HCT116 (cell line): Measurements from ENCODE around the gene KCNK3.

Experiments used
- CTCF ChIP-seq, 3 experiments: fragments of 200-600 bp in 1 of 3; sonication (generic) in 1 of 3; IDR thresholded peaks in 2 of 3; conservative IDR thresholded peaks in 1 of 3; 2 replicates each; pipeline ENCODE4 v1.5.1; 2012 to 2017; ENCODE audit warnings: low read depth in 2 of 3, low read length in 2 of 3, antibody characterized with exemption in 1 of 3, borderline replicate concordance in 1 of 3, control low read depth in 1 of 3, mild to moderate bottlenecking in 1 of 3, mixed read lengths in 1 of 3, mixed run types in 1 of 3, moderate library complexity in 1 of 3; ENCODE audit not compliant: insufficient read depth in 1 of 3
- EGR1 ChIP-seq: IDR thresholded peaks from 2 replicates; pipeline ENCODE4 v1.6.1; 2012; ENCODE audit warnings: low read depth
- POLR2AphosphoS5 ChIP-seq: IDR thresholded peaks from 2 replicates; pipeline ENCODE4 v1.6.1; 2011; ENCODE audit warnings: mild to moderate bottlenecking, low read depth, low read length, moderate library complexity
- YY1 ChIP-seq: IDR thresholded peaks from 2 replicates; pipeline ENCODE4 v1.6.1; 2011; ENCODE audit warnings: low read length, low read depth, moderate library complexity, mild to moderate bottlenecking; ENCODE audit not compliant: insufficient replicate concordance; ENCODE audit errors: extremely low read depth

- TF ChIP-seq CTCF (IDR thresholded peaks at IDR 0.05 in 2 of 3, conservative IDR thresholded peaks at IDR 0.05 in 1 of 3; ENCODE audit: borderline replicate concordance in 1 of 3, insufficient read depth in 1 of 3, low read depth in 2 of 3, low read length in 2 of 3) (no peak), POLR2AphosphoS5 (no peak), YY1 (no peak), EGR1 (no peak)
Measured at GRCh38 chr2:26692897-26693849, 651 bp downstream of the KCNK3 start.
